ENCODE results near the gene ASPM. TPM values are rescaled to one million over a fixed set of nuclear protein-coding genes. Genes with fewer than 3 reads are reported as not detected.
"Not testable (repeated sequence)": the region's sequence is repeated elsewhere in the genome, so short reads cannot be mapped to it uniquely, and the experiment has no call there.

Gene ASPM
- total RNA-seq, 4 donors from 2014 or later = under 0.01 to 38.0 (median 0.12) TPM; not detected in 1

GRCh38 chr1:197100677-197101076 lies 45.8 kb downstream of the ASPM start:
- no peaks in the 10 kb centered on the region for H3K9me3 ChIP-seq
- intact Hi-C loops (cut with DNase I; ENCODE audit: low total_unique reads) = no loop called here
- H3K4me3 ChIP-seq = no peak overlapping the region
- H3K36me3 ChIP-seq = no peaks in the 10 kb centered on the region
- H3K27ac ChIP-seq = no peak overlapping the region
- no peaks in the 10 kb centered on the region for H3K27me3 ChIP-seq
- no peak for TF ChIP-seq POLR2A (IDR thresholded peaks at IDR 0.05)
- TF ChIP-seq, protein P1, sequence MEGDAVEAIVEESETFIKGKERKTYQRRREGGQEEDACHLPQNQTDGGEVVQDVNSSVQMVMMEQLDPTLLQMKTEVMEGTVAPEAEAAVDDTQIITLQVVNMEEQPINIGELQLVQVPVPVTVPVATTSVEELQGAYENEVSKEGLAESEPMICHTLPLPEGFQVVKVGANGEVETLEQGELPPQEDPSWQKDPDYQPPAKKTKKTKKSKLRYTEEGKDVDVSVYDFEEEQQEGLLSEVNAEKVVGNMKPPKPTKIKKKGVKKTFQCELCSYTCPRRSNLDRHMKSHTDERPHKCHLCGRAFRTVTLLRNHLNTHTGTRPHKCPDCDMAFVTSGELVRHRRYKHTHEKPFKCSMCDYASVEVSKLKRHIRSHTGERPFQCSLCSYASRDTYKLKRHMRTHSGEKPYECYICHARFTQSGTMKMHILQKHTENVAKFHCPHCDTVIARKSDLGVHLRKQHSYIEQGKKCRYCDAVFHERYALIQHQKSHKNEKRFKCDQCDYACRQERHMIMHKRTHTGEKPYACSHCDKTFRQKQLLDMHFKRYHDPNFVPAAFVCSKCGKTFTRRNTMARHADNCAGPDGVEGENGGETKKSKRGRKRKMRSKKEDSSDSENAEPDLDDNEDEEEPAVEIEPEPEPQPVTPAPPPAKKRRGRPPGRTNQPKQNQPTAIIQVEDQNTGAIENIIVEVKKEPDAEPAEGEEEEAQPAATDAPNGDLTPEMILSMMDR (IDR thresholded peaks at IDR 0.05) = no peak
- H3K4me1 ChIP-seq = no peaks in the 10 kb centered on the region
- no peak for DNase-seq

DNA sequence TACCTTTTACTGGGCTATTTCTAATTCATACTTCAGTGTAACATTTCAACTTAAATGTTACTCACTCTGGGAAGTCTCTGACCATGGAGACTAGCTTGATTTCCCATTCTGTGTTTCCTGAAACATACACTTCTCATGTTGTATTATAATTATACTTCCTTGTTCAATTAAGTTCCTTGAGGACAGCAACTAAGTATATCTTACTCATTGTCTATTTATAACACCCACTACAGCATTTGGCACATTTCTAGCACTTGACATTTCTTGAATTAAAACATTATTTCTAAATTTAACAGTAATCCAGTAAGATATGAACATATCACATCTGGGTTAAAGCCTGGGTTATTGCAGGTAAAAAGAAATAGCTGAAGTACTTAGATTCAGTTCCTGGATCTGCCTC lies 47.0 kb downstream of the ASPM start:
- H3K9me3 ChIP-seq = no peaks in the 10 kb centered on the region
- no peak overlapping the region for H3K4me3 ChIP-seq
- no peak overlapping the region for H3K27ac ChIP-seq
- DNase-seq = no peak
- no peak for TF ChIP-seq POLR2A (IDR thresholded peaks at IDR 0.05)
- TF ChIP-seq, protein P1 (IDR thresholded peaks at IDR 0.05) = no peak
- no peaks in the 10 kb centered on the region for H3K36me3 ChIP-seq
- no peaks in the 10 kb centered on the region for H3K4me1 ChIP-seq
- intact Hi-C loops (cut with DNase I; ENCODE audit: low total_unique reads) = no loop called here
- no peaks in the 10 kb centered on the region for H3K27me3 ChIP-seq

DNA sequence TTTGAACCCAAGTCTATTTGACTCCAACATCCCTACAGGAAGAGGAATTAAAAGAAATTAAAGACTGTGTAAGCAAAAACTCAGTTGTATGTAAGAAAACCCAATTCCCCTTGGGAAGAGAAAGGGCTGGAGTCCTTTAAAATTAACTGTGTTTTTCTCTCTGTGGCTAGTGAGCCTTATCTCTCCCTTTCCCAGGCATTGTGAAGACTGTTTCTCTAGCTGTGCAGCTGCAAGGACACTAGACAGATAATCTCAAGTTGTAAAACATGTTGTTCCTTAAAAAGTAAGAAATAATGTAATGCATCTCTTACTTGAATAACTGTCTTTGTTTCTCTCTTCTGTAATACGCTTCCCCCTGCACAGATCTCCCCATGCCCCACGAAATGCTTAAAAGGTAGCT lies 49.5 kb downstream of the ASPM start:
- H3K4me3 ChIP-seq; H3K9me3 ChIP-seq; DNase-seq; H3K36me3 ChIP-seq; H3K27me3 ChIP-seq; intact Hi-C loops (cut with DNase I; ENCODE audit: low total_unique reads); H3K4me1 ChIP-seq; H3K27ac ChIP-seq: not testable (repeated sequence)

GRCh38 chr1:197096137-197096536 lies 50.3 kb downstream of the ASPM start:
- intact Hi-C loops (cut with DNase I; ENCODE audit: low total_unique reads) = no loop called here
- Histone ChIP-seq H3K36me3 (no peaks in the 10 kb centered on the region), H3K27me3 (no peaks in the 10 kb centered on the region), H3K9me3 (no peaks in the 10 kb centered on the region), H3K4me3 (no peak overlapping the region), H3K27ac (no peak overlapping the region), H3K4me1 (no peaks in the 10 kb centered on the region)
- no peak for DNase-seq
- TF ChIP-seq, protein P1 (IDR thresholded peaks at IDR 0.05) = no peak
- TF ChIP-seq POLR2A (IDR thresholded peaks at IDR 0.05) = no peak

GRCh38 chr1:197093226-197093885 lies 53.1 kb downstream of the ASPM start:
- H3K36me3 ChIP-seq = no peaks in the 10 kb centered on the region
- no peaks in the 10 kb centered on the region for H3K4me1 ChIP-seq
- no peak for DNase-seq
- H3K27ac ChIP-seq = no peak overlapping the region
- H3K4me3 ChIP-seq = no peak overlapping the region
- H3K9me3 ChIP-seq = no peaks in the 10 kb centered on the region
- intact Hi-C loops (cut with DNase I; ENCODE audit: low total_unique reads) = no loop called here
- no peaks in the 10 kb centered on the region for H3K27me3 ChIP-seq
- TF ChIP-seq, protein P1 (IDR thresholded peaks at IDR 0.05) = no peak
- TF ChIP-seq POLR2A (IDR thresholded peaks at IDR 0.05) = no peak
